NCI-H128 (cell line): Measurements from ENCODE around the gene ANKRD29.
"Not testable (repeated sequence)": the region's sequence is repeated elsewhere in the genome, so short reads cannot be mapped to it uniquely, and the experiment has no call there.

Source experiments
- DNase-seq: peaks from one replicate; lab custom pipeline; 2025; ENCODE audit not compliant: unreplicated experiment; lab: John Stamatoyannopoulos, UW

ANKRD29 gene

DNA sequence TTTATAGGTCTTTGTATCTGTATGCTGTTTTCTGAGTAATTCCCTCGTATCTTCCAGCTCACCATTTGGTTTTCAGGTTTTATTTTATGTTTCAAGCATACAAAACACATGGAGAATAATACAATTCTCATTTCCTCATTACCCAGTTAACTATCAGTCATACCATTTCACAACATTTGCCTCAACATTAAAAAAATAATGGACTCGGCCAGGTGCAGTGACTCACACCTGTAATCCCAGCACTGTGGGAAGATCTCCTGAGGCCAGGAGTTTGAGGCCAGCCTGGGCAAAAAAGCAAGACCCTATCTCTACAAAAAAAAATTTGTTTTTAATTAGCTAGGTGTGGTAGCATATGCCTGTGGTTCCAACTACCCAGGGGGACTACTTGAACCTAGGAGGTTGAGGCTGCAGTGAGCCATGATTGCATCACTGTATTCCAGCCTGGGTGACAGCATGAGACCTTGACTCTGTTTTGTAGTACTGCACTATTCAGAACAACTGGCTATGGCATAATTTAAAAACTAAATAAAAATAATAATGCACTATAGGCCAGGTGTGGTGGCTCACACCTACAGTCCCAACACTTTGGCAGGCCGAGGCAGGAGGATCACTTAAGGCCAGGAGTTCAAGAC lies 96.7 kb downstream of the ANKRD29 start:
- DNase-seq, result no peak

GRCh38 chr18:23563377-23564043 lies 99.2 kb downstream of the ANKRD29 start:
- DNase-seq, result no peak

GRCh38 chr18:23560186-23560585 lies 102.5 kb downstream of the ANKRD29 start:
- DNase-seq, result no peak

DNA sequence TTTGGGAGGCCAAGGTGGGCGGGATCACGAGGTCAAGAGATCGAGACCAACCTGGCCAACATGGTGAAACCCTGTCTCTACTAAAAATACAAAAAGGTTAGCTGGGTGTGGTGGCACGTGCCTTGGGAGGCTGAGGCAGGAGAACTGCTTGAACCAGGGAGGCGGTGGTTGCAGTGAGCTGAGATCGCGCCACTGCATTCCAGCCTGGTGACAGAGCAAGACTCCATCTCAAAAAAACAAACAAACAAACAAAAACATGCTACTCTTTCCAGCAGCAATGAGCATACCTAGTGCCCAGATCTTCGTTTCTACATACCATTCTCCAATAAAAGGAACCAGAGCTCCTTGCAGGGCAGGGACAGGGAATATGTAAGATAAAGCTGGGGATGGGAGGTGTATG lies 105.2 kb downstream of the ANKRD29 start:
- DNase-seq, result not testable (repeated sequence)

DNA sequence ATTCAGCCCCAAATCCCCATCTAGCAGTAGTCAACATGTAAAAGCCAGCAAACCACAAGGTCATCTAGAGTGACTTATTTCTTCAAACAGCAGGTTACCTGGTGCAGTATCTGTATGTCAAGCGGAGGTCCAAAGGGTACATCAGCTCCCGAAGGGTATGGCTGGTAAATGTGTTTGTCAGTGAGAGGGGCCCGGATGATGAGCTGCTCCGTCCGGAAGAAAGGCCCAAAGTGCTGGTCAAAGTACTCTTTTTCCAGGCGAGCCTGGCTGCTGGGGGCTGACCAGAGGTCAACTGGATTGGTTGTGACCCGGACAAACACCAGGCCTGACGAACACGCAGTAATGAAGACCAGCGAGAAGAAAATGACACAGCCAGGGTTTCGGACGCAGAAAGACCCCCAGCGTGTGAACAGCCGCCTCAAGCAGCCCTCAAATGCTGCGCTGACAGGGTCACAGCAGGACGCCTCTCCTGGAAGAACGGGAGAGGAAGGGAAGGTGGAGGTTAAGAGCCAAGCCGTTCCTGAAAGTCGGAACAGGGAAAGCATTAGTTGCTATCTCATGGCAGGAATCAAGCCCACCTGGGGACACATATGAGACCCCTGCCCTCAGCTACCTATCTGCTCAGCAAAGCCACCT lies 106.4 kb downstream of the ANKRD29 start:
- DNase-seq, result no peak

DNA sequence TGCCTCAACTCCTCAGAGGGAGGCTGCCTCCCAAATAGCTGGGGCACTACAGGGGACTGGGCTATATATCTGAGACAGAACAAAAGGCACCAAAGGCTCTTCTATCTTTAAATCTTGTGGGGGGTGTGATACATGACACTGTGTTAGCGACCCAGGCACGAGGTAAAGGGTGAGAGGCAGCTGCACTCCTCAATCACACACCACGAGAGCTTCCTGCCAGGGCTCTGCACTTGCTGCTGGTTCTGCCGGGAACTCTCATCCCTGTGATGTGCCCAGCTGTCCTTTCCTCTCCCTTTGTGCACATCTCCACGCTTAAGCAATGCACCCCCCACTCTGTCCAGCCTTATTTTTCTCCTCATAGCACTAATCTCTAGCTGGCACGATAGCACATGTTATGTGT lies 108.8 kb downstream of the ANKRD29 start:
- DNase-seq, result no peak

DNA sequence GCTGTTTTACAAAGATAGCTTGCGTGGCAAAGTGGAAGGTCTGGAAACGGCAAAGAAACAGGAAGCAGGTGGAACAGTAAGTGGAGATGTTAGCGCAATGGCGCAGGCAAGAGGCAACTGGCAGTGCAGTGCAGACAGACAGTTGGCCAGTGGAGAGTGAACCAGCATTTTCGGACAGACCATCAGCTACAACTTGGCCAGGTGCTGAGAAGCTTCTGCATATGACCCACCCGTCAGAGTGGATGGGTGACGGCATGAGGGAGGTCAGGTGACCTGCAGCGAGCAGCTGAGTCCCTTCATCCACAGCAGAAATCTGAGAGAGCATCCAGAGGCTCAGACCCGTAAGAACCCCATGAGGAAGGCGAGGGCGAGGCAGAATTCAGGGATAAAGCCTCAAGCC lies 110.2 kb downstream of the ANKRD29 start:
- no peak for DNase-seq

GRCh38 chr18:23551978-23552377 lies 110.7 kb downstream of the ANKRD29 start:
- DNase-seq, result no peak

DNA sequence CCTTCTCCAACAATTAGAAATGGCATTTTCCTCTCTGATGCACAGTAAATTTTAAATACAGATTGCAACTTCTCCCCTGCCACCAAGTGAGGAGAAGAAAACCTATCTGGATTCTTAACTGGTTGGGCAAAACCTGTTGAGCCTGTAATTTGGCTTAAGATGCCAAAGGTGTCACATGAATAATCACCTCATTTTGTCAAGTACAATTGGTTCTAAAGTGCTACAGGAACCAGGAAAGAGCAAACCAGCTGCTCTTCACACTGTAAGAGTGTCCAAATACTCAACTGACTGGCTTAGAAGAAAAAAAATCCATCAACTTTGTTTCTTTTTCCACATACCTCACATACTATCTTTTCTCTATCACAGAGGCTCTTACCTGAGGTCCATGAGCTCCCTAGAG lies 111.8 kb downstream of the ANKRD29 start:
- DNase-seq, result no peak
